Muscle layer of colon (tissue), 2 donors: ENCODE measurements around the gene ALK.

ENCODE experiments used
- H3K27ac ChIP-seq: one replicate; pipeline ENCODE4 v1.7.0; 2013; ENCODE audit warnings: low read depth, mild to moderate bottlenecking, low read length, moderate library complexity
- H3K27me3 ChIP-seq, 2 donors: one replicate each; pipeline ENCODE4 v1.7.0; 2013; ENCODE audit warnings: low read length in 2 of 2, mild to moderate bottlenecking in 2 of 2; ENCODE audit not compliant: insufficient read depth in 2 of 2, control insufficient read depth in 1 of 2
- H3K36me3 ChIP-seq: one replicate; pipeline ENCODE4 v1.7.0; 2013; ENCODE audit warnings: mild to moderate bottlenecking, low read length; ENCODE audit not compliant: insufficient read depth
- H3K4me1 ChIP-seq: one replicate; pipeline ENCODE4 v1.7.0; 2013; ENCODE audit warnings: mild to moderate bottlenecking, low read length; ENCODE audit not compliant: insufficient read depth
- H3K4me3 ChIP-seq, 2 donors: one replicate each; pipeline ENCODE4 v1.7.0; 2013; ENCODE audit warnings: low read length in 2 of 2, low read depth in 1 of 2, mild to moderate bottlenecking in 1 of 2, moderate library complexity in 1 of 2
- H3K9ac ChIP-seq: one replicate; pipeline ENCODE4 v1.7.0; 2013; ENCODE audit warnings: low read length
- H3K9me3 ChIP-seq: one replicate; pipeline ENCODE4 v1.7.0; 2013; ENCODE audit warnings: mild to moderate bottlenecking, low read length
- donor health status: abdominal sarcoma.
- donor health status: Adenocarcinoma of cecum.

The ALK gene

DNA sequence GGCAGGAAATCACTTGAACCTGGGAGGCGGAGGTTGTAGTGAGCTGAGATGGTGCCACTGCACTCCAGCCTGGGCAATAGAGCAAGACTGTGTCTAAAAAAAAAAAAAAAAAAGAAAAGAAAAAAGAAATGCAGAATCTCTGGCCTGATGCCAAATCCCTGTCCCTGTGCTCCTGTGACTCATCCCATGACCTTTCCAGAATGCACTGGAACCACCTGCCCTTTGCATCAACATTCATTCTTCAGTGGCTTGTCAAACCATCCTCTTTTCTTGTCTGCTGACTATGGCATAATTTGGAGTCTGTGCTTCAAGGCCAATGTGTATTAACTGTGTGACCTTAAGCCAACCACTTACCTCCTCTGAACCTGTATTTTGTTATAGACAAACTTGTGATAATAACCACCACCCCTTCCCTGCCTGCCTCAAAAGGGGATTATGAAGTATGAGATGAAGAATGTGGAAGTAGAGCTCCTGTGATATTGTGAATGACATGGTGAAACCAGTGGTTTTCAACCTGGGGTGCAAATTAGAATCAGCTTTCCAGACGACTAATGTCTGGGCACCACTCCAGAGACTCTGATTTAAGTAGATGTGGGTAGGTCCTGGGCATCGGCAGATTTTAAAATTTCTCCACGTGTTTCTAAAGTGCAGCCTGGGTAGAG is 616.9 kb downstream of the ALK start:
- Histone ChIP-seq H3K27ac (no peak overlapping the region), H3K36me3 (no peaks in the 10 kb centered on the region), H3K9me3 (no peaks in the 10 kb centered on the region), H3K4me1 (no peaks in the 10 kb centered on the region), H3K27me3 (no peaks in the 10 kb centered on the region), H3K9ac (no peak overlapping the region), H3K4me3 (no peak overlapping the region)

DNA sequence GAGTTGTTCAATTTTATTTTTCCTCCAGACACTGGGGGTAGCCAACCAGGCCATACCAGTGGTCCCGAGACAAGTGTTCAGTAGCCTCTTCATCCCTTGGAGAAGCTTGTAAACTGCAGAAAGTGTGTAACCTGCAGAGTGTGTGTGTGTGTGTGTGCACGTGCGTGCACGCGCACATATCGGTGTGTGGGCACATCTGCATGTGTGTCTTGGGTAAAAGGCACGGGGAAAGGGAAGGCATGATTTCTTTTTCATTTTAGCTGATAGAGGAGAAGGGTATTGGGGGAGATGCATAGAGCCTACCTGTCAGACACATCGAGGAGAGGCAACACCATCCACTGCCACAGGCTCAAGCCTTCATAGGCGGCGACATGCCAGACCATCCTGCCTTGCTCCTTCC is 624.8 kb downstream of the ALK start:
- no peak overlapping the region for H3K4me3 ChIP-seq
- no peaks in the 10 kb centered on the region for H3K9me3 ChIP-seq
- no peak overlapping the region for H3K9ac ChIP-seq
- H3K27me3 ChIP-seq: no peaks in the 10 kb centered on the region
- no peaks in the 10 kb centered on the region for H3K36me3 ChIP-seq
- H3K4me1 ChIP-seq: no peaks in the 10 kb centered on the region
- H3K27ac ChIP-seq: no peak overlapping the region

DNA sequence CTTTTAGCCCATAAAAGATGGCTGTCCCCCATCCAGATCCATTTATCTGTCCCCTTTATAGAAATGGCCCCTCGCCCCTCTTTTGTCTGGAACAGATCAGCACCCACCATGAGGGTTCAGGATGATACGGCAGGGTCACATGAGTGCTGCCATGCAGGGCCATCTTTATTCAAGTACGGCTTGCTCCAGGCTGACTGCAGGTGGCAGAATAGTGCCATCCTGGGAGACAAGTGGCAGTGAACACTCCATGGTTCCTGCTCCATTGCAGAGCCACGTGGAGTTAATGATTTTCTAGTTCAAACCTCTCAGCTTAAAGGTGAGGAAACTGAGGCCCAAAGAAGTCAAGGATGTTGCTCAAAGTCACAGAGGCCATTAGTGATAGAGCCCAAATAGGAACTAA is 625.5 kb downstream of the ALK start:
- H3K4me1 ChIP-seq: no peaks in the 10 kb centered on the region
- H3K9ac ChIP-seq: no peak overlapping the region
- no peaks in the 10 kb centered on the region for H3K9me3 ChIP-seq
- no peak overlapping the region for H3K27ac ChIP-seq
- no peaks in the 10 kb centered on the region for H3K36me3 ChIP-seq
- no peaks in the 10 kb centered on the region for H3K27me3 ChIP-seq
- no peak overlapping the region for H3K4me3 ChIP-seq

DNA sequence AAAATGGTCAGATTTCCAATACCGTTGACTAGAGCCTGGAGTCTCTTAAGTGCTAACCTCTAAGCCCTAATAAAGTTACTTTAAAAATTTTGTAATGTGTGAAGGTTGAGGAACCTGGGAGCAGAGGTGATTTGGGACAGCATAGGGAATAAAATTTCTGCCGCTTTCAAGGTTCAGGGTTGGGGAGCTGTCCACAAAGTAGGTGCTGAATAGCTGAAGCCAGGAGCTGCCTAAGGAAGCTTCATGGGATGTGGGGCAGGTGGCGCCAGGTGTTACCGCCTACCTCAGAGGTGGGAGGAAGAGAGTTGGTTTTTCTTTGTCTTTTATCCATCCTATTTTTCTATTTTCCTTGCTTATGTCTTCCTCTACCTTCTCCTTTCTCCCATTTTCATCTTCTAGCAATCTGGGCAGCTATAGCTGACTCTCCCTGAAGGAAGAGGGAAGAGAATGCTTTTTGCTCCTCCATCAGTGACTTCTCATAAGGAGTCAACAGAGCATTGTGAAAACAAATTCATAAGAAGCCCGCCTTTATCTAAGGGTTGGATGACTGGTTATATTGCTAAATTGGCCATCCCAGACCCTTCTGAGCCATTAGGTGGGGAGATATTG is 627.5 kb downstream of the ALK start:
- Histone ChIP-seq H3K4me1 (no peaks in the 10 kb centered on the region), H3K27ac (no peak overlapping the region), H3K9me3 (no peaks in the 10 kb centered on the region), H3K27me3 (no peaks in the 10 kb centered on the region), H3K9ac (no peak overlapping the region), H3K36me3 (no peaks in the 10 kb centered on the region), H3K4me3 (no peak overlapping the region)

DNA sequence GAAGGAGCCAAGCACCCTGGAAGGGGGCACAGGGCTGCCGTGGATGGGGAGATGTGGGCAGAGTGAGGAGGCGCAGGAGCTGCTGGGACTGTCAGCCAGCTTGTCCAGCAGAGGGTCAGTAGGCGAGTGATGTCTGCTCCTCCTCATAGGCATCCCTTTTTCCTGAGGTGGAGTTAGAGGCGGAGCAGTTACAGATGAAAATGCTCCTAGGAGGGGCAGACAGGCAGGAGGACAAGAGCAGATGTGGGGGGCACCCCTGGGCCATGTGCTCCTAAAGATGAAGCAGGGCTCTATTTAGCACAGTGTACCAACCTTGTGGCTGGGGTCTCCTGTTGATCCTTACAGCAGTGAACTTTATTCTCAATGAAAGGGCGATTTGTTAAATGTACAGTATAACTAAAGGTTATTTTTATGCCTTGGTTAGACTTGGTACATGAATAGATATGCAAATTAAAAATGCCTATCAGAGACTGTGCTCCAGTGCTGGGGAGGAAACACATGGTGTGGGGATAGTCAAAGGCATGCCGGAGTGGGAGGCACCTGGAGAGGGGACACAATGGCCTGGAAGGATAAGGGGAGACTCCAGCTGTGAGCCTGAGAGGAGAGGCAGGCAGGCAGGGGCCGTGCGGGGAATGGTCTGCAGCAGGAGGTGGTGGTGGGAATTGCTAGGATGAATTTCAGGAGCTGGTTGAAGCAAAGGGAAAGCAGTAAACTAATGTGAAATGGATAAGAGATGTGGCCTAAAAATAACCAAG is 630.9 kb downstream of the ALK start:
- no peak overlapping the region for H3K27ac ChIP-seq
- H3K9ac ChIP-seq: no peak overlapping the region
- no peaks in the 10 kb centered on the region for H3K9me3 ChIP-seq
- H3K36me3 ChIP-seq: no peaks in the 10 kb centered on the region
- H3K4me1 ChIP-seq: no peaks in the 10 kb centered on the region
- no peak overlapping the region for H3K4me3 ChIP-seq
- no peaks in the 10 kb centered on the region for H3K27me3 ChIP-seq

DNA sequence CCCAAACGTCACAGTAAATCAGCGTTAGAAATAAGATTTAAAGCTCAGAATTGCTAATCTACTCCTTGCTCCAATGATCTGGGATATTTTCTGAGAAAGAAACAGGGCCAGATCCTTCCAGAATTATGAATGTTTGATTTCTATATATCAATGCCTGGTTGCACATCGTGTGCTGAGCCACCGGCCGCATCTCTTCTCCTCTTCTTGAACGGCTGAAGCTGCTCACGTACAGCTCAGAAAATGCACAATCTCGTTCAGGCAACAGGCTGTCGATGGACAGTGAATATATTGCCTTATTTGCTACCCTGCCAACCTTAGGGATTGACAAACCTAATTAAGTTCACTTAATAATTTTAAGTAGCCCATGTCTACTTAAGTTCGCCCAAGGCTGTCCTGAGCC is 636.7 kb downstream of the ALK start:
- no peaks in the 10 kb centered on the region for H3K9me3 ChIP-seq
- H3K9ac ChIP-seq: no peak overlapping the region
- no peak overlapping the region for H3K27ac ChIP-seq
- no peak overlapping the region for H3K4me3 ChIP-seq
- H3K36me3 ChIP-seq: no peaks in the 10 kb centered on the region
- H3K27me3 ChIP-seq: no peaks in the 10 kb centered on the region
- H3K4me1 ChIP-seq: peaks cover 10% of the 10 kb centered on the region

DNA sequence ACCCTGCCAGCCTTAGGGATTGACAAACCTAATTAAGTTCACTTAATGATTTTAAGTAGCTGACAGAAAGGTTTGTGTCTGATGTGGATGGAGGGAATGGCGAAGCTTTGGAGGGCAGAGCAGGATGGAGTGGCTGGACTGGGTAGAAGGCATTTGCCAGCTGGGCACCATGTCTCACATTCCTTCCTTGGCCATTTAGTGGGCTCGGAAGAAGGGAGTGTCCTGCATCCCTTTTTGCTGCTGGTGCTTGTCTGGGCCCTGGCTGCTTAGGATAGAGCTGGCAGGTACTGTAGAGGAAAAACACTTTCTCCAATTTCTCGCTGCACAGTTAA is 639.5 kb downstream of the ALK start:
- Histone ChIP-seq H3K27me3 (no peaks in the 10 kb centered on the region), H3K4me1 (peaks cover 10% of the 10 kb centered on the region), H3K9me3 (no peaks in the 10 kb centered on the region), H3K27ac (no peak overlapping the region), H3K9ac (no peak overlapping the region), H3K36me3 (no peaks in the 10 kb centered on the region), H3K4me3 (no peak overlapping the region)

DNA sequence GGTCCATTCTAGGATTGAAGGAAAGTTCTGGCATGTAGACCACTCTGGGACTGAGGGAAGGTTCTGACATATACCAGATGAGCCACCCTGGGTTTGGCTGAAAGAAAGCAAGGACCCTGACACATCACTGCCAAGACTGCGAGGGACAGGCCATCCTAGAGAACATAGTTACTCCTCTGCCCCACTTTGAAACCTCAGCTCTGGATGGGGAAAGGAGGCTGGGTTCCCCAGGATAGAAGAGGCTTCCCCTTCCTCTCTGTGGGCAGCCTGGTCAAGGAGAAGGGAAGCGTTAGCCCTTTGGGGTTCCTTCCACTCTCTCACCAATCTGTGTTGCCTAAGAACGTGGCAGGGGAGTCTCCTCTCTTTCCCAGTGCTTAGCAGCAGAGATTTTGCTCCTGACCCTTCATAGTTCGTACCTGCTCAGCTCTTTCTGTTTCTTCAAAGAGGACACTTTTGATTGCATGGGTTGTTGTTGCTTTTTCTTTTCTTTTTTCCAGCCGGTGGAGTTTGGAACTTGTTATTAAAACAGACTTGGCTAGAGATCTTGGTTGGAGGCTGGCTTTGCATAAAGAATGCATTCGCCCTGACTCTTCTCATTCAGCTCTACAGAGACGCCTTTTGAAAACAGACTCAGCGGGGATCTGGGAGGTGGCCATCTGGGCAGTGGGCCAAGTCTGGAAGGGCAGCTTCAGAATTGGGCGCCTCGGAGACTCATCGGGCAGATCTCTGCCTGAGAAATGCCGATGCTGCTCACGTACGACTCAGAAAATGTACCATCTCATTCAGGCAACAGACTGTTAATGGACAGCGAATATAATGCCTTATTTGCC is 640.1 kb downstream of the ALK start:
- Histone ChIP-seq H3K9me3 (no peaks in the 10 kb centered on the region), H3K36me3 (no peaks in the 10 kb centered on the region), H3K27me3 (no peaks in the 10 kb centered on the region), H3K27ac (no peak overlapping the region), H3K4me1 (peaks cover 10% of the 10 kb centered on the region), H3K9ac (no peak overlapping the region), H3K4me3 (no peak overlapping the region)

DNA sequence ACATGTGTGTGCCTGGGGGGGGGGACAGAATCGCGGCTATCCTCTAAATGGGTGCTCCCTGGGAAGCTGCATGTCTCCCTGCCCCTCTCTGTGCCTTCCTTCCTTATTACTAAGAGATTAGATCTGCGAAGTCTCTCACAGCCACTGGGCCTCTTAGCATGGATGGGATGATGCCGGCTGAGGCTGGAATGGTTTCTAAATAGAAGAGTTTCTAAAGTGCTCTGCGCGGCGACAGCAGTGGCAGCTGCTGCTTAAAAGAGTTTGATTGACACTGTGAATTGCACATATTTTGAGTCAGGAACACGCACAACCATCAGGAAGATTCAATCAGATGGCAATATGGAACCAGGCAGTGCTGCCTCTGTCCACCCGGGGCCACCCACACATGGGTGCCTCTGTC is 642.4 kb downstream of the ALK start:
- H3K4me1 ChIP-seq: peaks cover 10% of the 10 kb centered on the region
- no peak overlapping the region for H3K9ac ChIP-seq
- H3K27me3 ChIP-seq: no peaks in the 10 kb centered on the region
- H3K27ac ChIP-seq: no peak overlapping the region
- H3K4me3 ChIP-seq: no peak overlapping the region
- H3K9me3 ChIP-seq: no peaks in the 10 kb centered on the region
- H3K36me3 ChIP-seq: no peaks in the 10 kb centered on the region

DNA sequence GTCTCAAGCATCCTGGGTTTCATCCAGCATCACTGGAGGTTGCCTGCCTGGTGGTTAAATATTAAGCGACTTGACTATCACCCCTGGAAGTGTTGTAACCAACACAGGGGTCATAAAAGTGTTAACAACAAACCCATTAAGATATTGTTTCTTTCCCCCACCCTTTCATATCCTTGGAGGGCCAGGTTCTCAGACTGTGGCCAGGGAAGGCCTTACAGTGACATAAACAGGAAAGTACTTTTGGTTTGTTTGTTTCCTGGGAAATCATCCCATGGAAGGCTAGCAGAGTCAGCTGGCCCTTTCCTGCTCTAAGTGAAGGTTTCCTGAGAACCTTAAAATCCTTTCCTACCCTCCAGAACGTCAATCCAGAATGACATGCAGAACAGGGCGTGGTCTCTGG is 645.2 kb downstream of the ALK start:
- no peak overlapping the region for H3K9ac ChIP-seq
- no peak overlapping the region for H3K4me3 ChIP-seq
- no peaks in the 10 kb centered on the region for H3K4me1 ChIP-seq
- H3K9me3 ChIP-seq: no peaks in the 10 kb centered on the region
- no peaks in the 10 kb centered on the region for H3K27me3 ChIP-seq
- H3K27ac ChIP-seq: no peak overlapping the region
- H3K36me3 ChIP-seq: no peaks in the 10 kb centered on the region

DNA sequence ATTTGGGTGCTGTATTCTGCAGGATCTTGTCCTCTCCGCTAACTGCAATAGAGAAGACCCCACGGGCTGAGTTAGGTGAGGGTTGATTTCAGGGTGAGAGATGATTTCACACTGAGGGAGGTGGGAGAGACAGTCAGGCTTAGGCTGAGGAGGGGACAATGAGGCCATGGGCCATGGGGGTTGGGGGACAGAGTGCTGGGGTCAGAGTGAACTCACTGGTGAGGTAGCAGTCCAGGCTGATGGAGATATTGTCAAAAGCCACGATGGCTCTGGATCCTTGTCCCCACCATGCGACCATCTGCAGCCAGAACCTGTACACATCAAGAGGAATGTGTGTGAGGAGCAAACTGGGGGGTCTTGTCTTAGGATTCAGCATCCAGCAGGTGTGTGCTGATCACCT is 646.2 kb downstream of the ALK start:
- H3K36me3 ChIP-seq: no peaks in the 10 kb centered on the region
- H3K9ac ChIP-seq: no peak overlapping the region
- H3K4me3 ChIP-seq: no peak overlapping the region
- no peak overlapping the region for H3K27ac ChIP-seq
- H3K4me1 ChIP-seq: no peaks in the 10 kb centered on the region
- no peaks in the 10 kb centered on the region for H3K27me3 ChIP-seq
- H3K9me3 ChIP-seq: no peaks in the 10 kb centered on the region
